SK-N-SH treated with all-trans-retinoic acid at 6 μM for 48 hours (cell line): ENCODE measurements around the gene OR2B2.

Experiments used
- ATAC-seq: fragments of 200-7000 bp; cut with Tn5 transposase; 3 replicates; pipeline ENCODE4 v1.9.1; 2020; ENCODE audit warnings: mild to moderate bottlenecking, moderate library complexity
- ARNTL ChIP-seq: fragments of 450-650 bp; formaldehyde crosslinking; IDR thresholded peaks from 2 replicates; pipeline ENCODE4 v1.5.0; 2020; ENCODE audit warnings: low read depth, mild to moderate bottlenecking, moderate library complexity, borderline replicate concordance
- BACH2 ChIP-seq: fragments of 250-450 bp; sonication (Bioruptor Pico); IDR thresholded peaks from 2 replicates; pipeline ENCODE4 v1.9.0; 2021; ENCODE audit warnings: mild to moderate bottlenecking, borderline replicate concordance
- CSDC2 ChIP-seq: fragments of 250-450 bp; sonication (Bioruptor Pico); IDR thresholded peaks from 2 replicates; pipeline ENCODE4 v1.5.0; 2020; ENCODE audit warnings: mild to moderate bottlenecking, moderate library complexity
- CSRNP3 ChIP-seq: fragments of 250-450 bp; sonication (Bioruptor Pico); IDR thresholded peaks from 2 replicates; pipeline ENCODE4 v1.5.1; 2021; ENCODE audit warnings: mild to moderate bottlenecking, moderate library complexity
- ESRRG ChIP-seq: fragments of 250-450 bp; sonication (Bioruptor Pico); IDR thresholded peaks from 2 replicates; pipeline ENCODE4 v1.6.1; 2021; ENCODE audit warnings: mild to moderate bottlenecking
- GLIS3 ChIP-seq: fragments of 250-450 bp; sonication (Bioruptor Pico); IDR thresholded peaks from 2 replicates; pipeline ENCODE4 v1.5.0; 2020; ENCODE audit warnings: mild to moderate bottlenecking, moderate library complexity
- ISL1 ChIP-seq: fragments of 250-450 bp; sonication (Bioruptor Pico); IDR thresholded peaks from 2 replicates; pipeline ENCODE4 v2.1.2; 2022; ENCODE audit warnings: mild to moderate bottlenecking, moderate library complexity
- OSR1 ChIP-seq: fragments of 250-450 bp; sonication (Bioruptor Pico); IDR thresholded peaks from 2 replicates; pipeline ENCODE4 v1.8.0; 2022; ENCODE audit warnings: moderate library complexity, mild to moderate bottlenecking, inconsistent platforms
- PATZ1 ChIP-seq: fragments of 250-450 bp; sonication (Bioruptor Pico); IDR thresholded peaks from 2 replicates; pipeline ENCODE4 v1.8.0; 2020; ENCODE audit warnings: mild to moderate bottlenecking, moderate library complexity, borderline replicate concordance
- POU6F1 ChIP-seq: fragments of 250-450 bp; sonication (Bioruptor Pico); IDR thresholded peaks from 2 replicates; pipeline ENCODE4 v1.8.0; 2021; ENCODE audit warnings: low read depth, mild to moderate bottlenecking, moderate library complexity, borderline replicate concordance
- PPARA ChIP-seq: fragments of 250-450 bp; sonication (Bioruptor Pico); IDR thresholded peaks from 2 replicates; pipeline ENCODE4 v1.5.0; 2020; ENCODE audit warnings: mild to moderate bottlenecking, borderline replicate concordance
- RARB ChIP-seq: fragments of 250-450 bp; sonication (Bioruptor Pico); IDR thresholded peaks from 2 replicates; pipeline ENCODE4 v1.8.0; 2021; ENCODE audit warnings: mild to moderate bottlenecking, moderate library complexity
- SNAI2 ChIP-seq: fragments of 250-450 bp; sonication (Bioruptor Pico); IDR thresholded peaks from 2 replicates; pipeline ENCODE4 v1.5.0; 2020; ENCODE audit warnings: mild to moderate bottlenecking, moderate library complexity
- TCF4 ChIP-seq: fragments of 250-450 bp; sonication (Bioruptor Pico); IDR thresholded peaks from 2 replicates; pipeline ENCODE4 v1.8.0; 2021; ENCODE audit warnings: mild to moderate bottlenecking, moderate library complexity, borderline replicate concordance
- ZC3H10 ChIP-seq: fragments of 250-450 bp; sonication (Bioruptor Pico); IDR thresholded peaks from 2 replicates; pipeline ENCODE4 v1.5.1; 2021; ENCODE audit warnings: mild to moderate bottlenecking, moderate library complexity
- ZFP3 ChIP-seq: fragments of 250-450 bp; sonication (Bioruptor Pico); IDR thresholded peaks from 2 replicates; pipeline ENCODE4 v1.5.0; 2020; ENCODE audit warnings: mild to moderate bottlenecking, moderate library complexity
- ZFP30 ChIP-seq: fragments of 450-650 bp; formaldehyde crosslinking; IDR thresholded peaks from 2 replicates; pipeline ENCODE4 v1.5.0; 2022; ENCODE audit warnings: mild to moderate bottlenecking, moderate library complexity
- ZNF565 ChIP-seq: fragments of 450-650 bp; formaldehyde crosslinking; conservative IDR thresholded peaks from 2 replicates; pipeline ENCODE4 v1.5.0; 2020; ENCODE audit warnings: low read depth, mild to moderate bottlenecking, moderate library complexity
- ZNF70 ChIP-seq: fragments of 450-650 bp; formaldehyde crosslinking; IDR thresholded peaks from 2 replicates; pipeline ENCODE4 v1.5.0; 2020; ENCODE audit warnings: mild to moderate bottlenecking, moderate library complexity
- ZNF8 ChIP-seq: fragments of 450-650 bp; formaldehyde crosslinking; IDR thresholded peaks from 2 replicates; pipeline ENCODE4 v1.5.0; 2020; ENCODE audit warnings: mild to moderate bottlenecking, moderate library complexity

OR2B2 gene

GRCh38 chr6:27886073-27886472, 26.1 kb downstream of the OR2B2 start (continued):
- no peak for TF ChIP-seq POU6F1

GRCh38 chr6:27883136-27883535, 29.1 kb downstream of the OR2B2 start:
- no peak for ATAC-seq
- TF ChIP-seq ZNF565 = no peak
- TF ChIP-seq ZFP30 = no peak
- no peak for TF ChIP-seq BACH2 (CRISPR knock-in tag)
- no peak for TF ChIP-seq ZNF8 (CRISPR knock-in tag)

- no peak for ATAC-seq
- TF ChIP-seq SNAI2 (CRISPR knock-in tag) = no peak
- TF ChIP-seq ARNTL (CRISPR knock-in tag) = no peak
- TF ChIP-seq POU6F1 = no peak
- TF ChIP-seq TCF4 = no peak
- TF ChIP-seq GLIS3 (CRISPR knock-in tag) = no peak
- no peak for TF ChIP-seq ZNF70 (CRISPR knock-in tag)
- TF ChIP-seq PPARA = no peak
- TF ChIP-seq BACH2 (CRISPR knock-in tag) = no peak
- TF ChIP-seq ZNF565 = no peak
- TF ChIP-seq RARB (CRISPR knock-in tag) = no peak
- TF ChIP-seq OSR1 (CRISPR knock-in tag) = no peak
- no peak for TF ChIP-seq CSDC2
- no peak for TF ChIP-seq ZNF8 (CRISPR knock-in tag)
- no peak for TF ChIP-seq CSRNP3
- no peak for TF ChIP-seq ISL1
- TF ChIP-seq PATZ1 (CRISPR knock-in tag) = no peak
- no peak for TF ChIP-seq ZC3H10 (CRISPR knock-in tag)
- no peak for TF ChIP-seq ESRRG (CRISPR knock-in tag)
- TF ChIP-seq ZFP30 = no peak
These were observed 29.6 kb downstream of the OR2B2 start for GRCh38 chr6:27882624-27883023.

GRCh38 chr6:27879837-27880236, 32.4 kb downstream of the OR2B2 start:
- peak; percentile 31; the same call in 1 of the 3 replicates for ATAC-seq
- TF ChIP-seq ISL1 (no peak), ZFP30 (no peak), ESRRG (CRISPR knock-in tag) (no peak), ZFP3 (no peak), ZNF70 (CRISPR knock-in tag) (no peak), GLIS3 (CRISPR knock-in tag) (no peak), POU6F1 (no peak), PPARA (no peak), SNAI2 (CRISPR knock-in tag) (no peak), PATZ1 (CRISPR knock-in tag) (no peak), ZNF8 (CRISPR knock-in tag) (no peak), CSDC2 (no peak)
